HepG2 (cell line): ENCODE measurements around the gene ZER1. TPM values are rescaled to one million over a fixed set of nuclear protein-coding genes. Genes with fewer than 3 reads are reported as not detected.

Source experiments
- ATAC-seq: fragments of 200-7000 bp; cut with Tn5 transposase; 3 replicates; pipeline ENCODE4 v1.9.1; 2020; ENCODE audit warnings: mild to moderate bottlenecking, moderate library complexity
- BruUV-seq: library from RNA; stranded (reverse); fragments of 400-500 nt; replicated peaks from 2 replicates; lab custom pipeline; 2021; lab: Mats Ljungman, UMichigan
- CTCF ChIA-PET: fragments of 300-600 bp; formaldehyde crosslinking; extraction: SDS; loops from one replicate; lab custom pipeline; 2021; ENCODE audit warnings: low total read pairs, inconsistent platforms, low intra/inter-chr PET ratio; lab: Yijun Ruan, JAX
- POLR2A ChIA-PET: fragments of 350-600 bp; sonication (Branson Sonifier 250); formaldehyde crosslinking; loops from one replicate; lab custom pipeline; 2020; ENCODE audit warnings: antibody characterized with exemption, inconsistent platforms; lab: Yijun Ruan, JAX
- DNase-seq: peaks from one replicate; pipeline ENCODE4 v3.0.0-alpha.2; 2015; ENCODE audit warnings: low spot score
- FAIRE-seq: peaks from 3 replicates; lab custom pipeline; 2011; peaks lifted over from hg19 to GRCh38; lab: Jason Lieb, UNC
- H2AFZ ChIP-seq: one replicate; pipeline ENCODE4 v1.6.1; 2011; ENCODE audit warnings: low read length, inconsistent platforms
- H3K27ac ChIP-seq: fragments of 300-600 bp; 3 replicates; pipeline ENCODE4 v1.8.0; 2011; ENCODE audit warnings: mixed run types, mild to moderate bottlenecking, mixed read lengths, low read length, inconsistent platforms; ENCODE audit not compliant: insufficient read depth; ENCODE audit errors: extremely low read length
- H3K27me3 ChIP-seq, 2 experiments: fragments of 200-600 bp in 1 of 2; 2 replicates in 1 of 2; 3 replicates in 1 of 2; pipeline versions ENCODE4 v1.6.0 to v1.8.0; 2011; ENCODE audit warnings: low read length in 2 of 2, mild to moderate bottlenecking in 2 of 2, moderate library complexity in 2 of 2, inconsistent platforms in 1 of 2; ENCODE audit not compliant: insufficient read depth in 2 of 2, control insufficient read depth in 1 of 2
- H3K36me3 ChIP-seq, 2 experiments: fragments of 200-600 bp in 1 of 2; replicated peaks in 1 of 2; 2 replicates in 1 of 2; 3 replicates in 1 of 2; pipeline versions ENCODE4 v1.5.1 to v1.8.0; 2011; ENCODE audit warnings: low read length in 2 of 2, inconsistent platforms in 1 of 2; ENCODE audit not compliant: insufficient read depth in 2 of 2, control insufficient read depth in 1 of 2
- H3K4me1 ChIP-seq: 2 replicates; pipeline ENCODE4 v1.5.1; 2012; ENCODE audit warnings: low read length, inconsistent platforms; ENCODE audit not compliant: insufficient read depth
- H3K4me2 ChIP-seq: 2 replicates; pipeline ENCODE4 v1.6.0; 2011; ENCODE audit warnings: low read depth, low read length, inconsistent platforms
- H3K4me3 ChIP-seq, 3 experiments: fragments of 200-600 bp in 1 of 3; sonication (generic), shearing (Covaris generic) in 1 of 3; replicated peaks in 1 of 3; 2 replicates each; pipeline ENCODE4 v1.5.1; 2011 to 2016; ENCODE audit warnings: low read length in 3 of 3, inconsistent platforms in 2 of 3, low read depth in 2 of 3, mild to moderate bottlenecking in 2 of 3, control low read depth in 1 of 3, mixed read lengths in 1 of 3; ENCODE audit not compliant: insufficient read depth in 1 of 3
- H3K79me2 ChIP-seq: one replicate; pipeline ENCODE4 v1.6.1; 2011; ENCODE audit warnings: low read length, inconsistent platforms; ENCODE audit not compliant: insufficient read depth
- H3K9ac ChIP-seq: 2 replicates; pipeline ENCODE4 v1.6.0; 2011; ENCODE audit warnings: mild to moderate bottlenecking, low read depth, low read length, inconsistent platforms; ENCODE audit not compliant: insufficient read depth
- H3K9me3 ChIP-seq: 2 replicates; pipeline ENCODE4 v1.5.1; 2012; ENCODE audit warnings: mild to moderate bottlenecking, low read length
- H4K20me1 ChIP-seq: 2 replicates; pipeline ENCODE4 v1.6.0; 2011; ENCODE audit warnings: inconsistent platforms, mild to moderate bottlenecking, low read length, moderate library complexity; ENCODE audit not compliant: insufficient read depth
- ARID2 ChIP-seq: sonication (generic); formaldehyde crosslinking; IDR thresholded peaks from 2 replicates; pipeline ENCODE4 v1.8.1; 2022; ENCODE audit warnings: mild to moderate bottlenecking, missing genetic modification reagents, borderline replicate concordance
- ARNT2 ChIP-seq: sonication (generic); formaldehyde crosslinking; IDR thresholded peaks from 2 replicates; pipeline ENCODE4 v1.8.0; 2022; ENCODE audit warnings: mild to moderate bottlenecking, low read depth, missing genetic modification reagents, moderate library complexity
- ARNTL ChIP-seq: sonication (generic); formaldehyde crosslinking; IDR thresholded peaks from 2 replicates; pipeline ENCODE4 v1.4.0; 2020; ENCODE audit warnings: mild to moderate bottlenecking, missing genetic modification reagents
- BRD4 ChIP-seq: sonication (generic); formaldehyde crosslinking; IDR thresholded peaks from 2 replicates; pipeline ENCODE4 v1.4.0; 2020; ENCODE audit warnings: missing genetic modification reagents
- CAMTA2 ChIP-seq: sonication (generic); formaldehyde crosslinking; IDR thresholded peaks from 2 replicates; pipeline ENCODE4 v1.4.0; 2020; ENCODE audit warnings: mild to moderate bottlenecking, missing genetic modification reagents, borderline replicate concordance
- FLYWCH1 ChIP-seq: sonication (generic); formaldehyde crosslinking; IDR thresholded peaks from 2 replicates; pipeline ENCODE4 v1.8.1; 2023; ENCODE audit warnings: mild to moderate bottlenecking, missing genetic modification reagents
- HNRNPL ChIP-seq: fragments of 200-400 bp; formaldehyde crosslinking; IDR thresholded peaks from 2 replicates; pipeline ENCODE4 v1.6.1; 2017; ENCODE audit warnings: mild to moderate bottlenecking, low read depth, low read length
- MED13 ChIP-seq: sonication (generic); formaldehyde crosslinking; IDR thresholded peaks from 2 replicates; pipeline ENCODE4 v1.5.0; 2020; ENCODE audit warnings: missing genetic modification reagents
- MLLT10 ChIP-seq: sonication (generic); formaldehyde crosslinking; IDR thresholded peaks from 2 replicates; pipeline ENCODE4 v1.4.0; 2020; ENCODE audit warnings: missing genetic modification reagents
- MXD4 ChIP-seq: IDR thresholded peaks from 2 replicates; pipeline ENCODE4 v1.6.1; 2016; ENCODE audit warnings: mild to moderate bottlenecking, missing biosample characterization, missing genetic modification reagents
- NCOA2 ChIP-seq: sonication (generic); formaldehyde crosslinking; IDR thresholded peaks from 2 replicates; pipeline ENCODE4 v1.8.0; 2022; ENCODE audit warnings: inconsistent platforms
- UBTF ChIP-seq: sonication (generic); formaldehyde crosslinking; IDR thresholded peaks from 2 replicates; pipeline ENCODE4 v1.4.0; 2020; ENCODE audit warnings: mild to moderate bottlenecking, missing genetic modification reagents
- YEATS4 ChIP-seq: sonication (generic); formaldehyde crosslinking; IDR thresholded peaks from 2 replicates; pipeline ENCODE4 v1.4.0; 2020; ENCODE audit warnings: missing genetic modification reagents, borderline replicate concordance
- ZNF670 ChIP-seq: sonication (generic); formaldehyde crosslinking; IDR thresholded peaks from 2 replicates; pipeline ENCODE4 v1.8.0; 2022; ENCODE audit warnings: mild to moderate bottlenecking, missing genetic modification reagents, borderline replicate concordance
- ZNF7 ChIP-seq: IDR thresholded peaks from 2 replicates; pipeline ENCODE4 v1.6.1; 2016; ENCODE audit warnings: missing biosample characterization, missing genetic modification reagents
- ZNF784 ChIP-seq: sonication (generic); formaldehyde crosslinking; IDR thresholded peaks from 2 replicates; pipeline ENCODE4 v1.5.1; 2020; ENCODE audit warnings: missing genetic modification reagents, mild to moderate bottlenecking, borderline replicate concordance
- ZSCAN29 ChIP-seq: sonication (generic); formaldehyde crosslinking; conservative IDR thresholded peaks from 2 replicates; pipeline ENCODE4 v1.4.0; 2020; ENCODE audit warnings: mild to moderate bottlenecking, missing genetic modification reagents
- WGBS: methylation state at CpG from one replicate; pipeline ENCODE4 v1.1.6; 2017; ENCODE audit warnings: low lambda C conversion rate; 5-methylcytosine and 5-hydroxymethylcytosine counted together
- in situ Hi-C: cut with HindIII; loops from 2 replicates; pipeline ENCODE4 v1.10.0; 2017; ENCODE audit warnings: low pct_unique_long_range_greater_than_20kb; ENCODE audit not compliant: extremely low pct_ligation_motif_present
- intact Hi-C: fragments of 100-400 bp; cut with micrococcal nuclease; formaldehyde crosslinking; loops from one replicate; pipeline ENCODE4 v1.10.0; 2022; ENCODE audit not compliant: unreplicated experiment
- polyA plus RNA-seq, 8 experiments: library from polyadenylated mRNA; depleted of rRNA in 3 of 8; stranded (reverse) in 7 of 8; unstranded in 1 of 8; fragments of >200 nt; fragmentation: Illumina TruSeq in 4 of 8; extraction: Trizol in 4 of 8; gene quantifications; 2 replicates each; pipeline versions ENCODE4 v1.2.1 to v1.2.3, GENCODE V29; 2011 to 2016; ENCODE audit warnings: low read depth in 4 of 8, missing spikeins in 1 of 8, mixed read lengths in 1 of 8; ENCODE audit not compliant: insufficient read depth in 1 of 8
- total RNA-seq, 5 experiments: library from RNA; depleted of rRNA; stranded (reverse); fragments of >200 nt; fragmentation: Illumina TruSeq; extraction: Trizol; gene quantifications; 2 replicates each; pipeline ENCODE4 v1.2.3, GENCODE V29; 2016; ENCODE audit warnings: low read depth in 1 of 5
- TF ChIP-seq, protein P1 (sequence below): sonication (generic); formaldehyde crosslinking; IDR thresholded peaks from 2 replicates; pipeline ENCODE4 v1.4.0; 2020; ENCODE audit warnings: missing genetic modification reagents
- TF ChIP-seq, protein P2 (sequence below): sonication (generic); formaldehyde crosslinking; IDR thresholded peaks from 2 replicates; pipeline ENCODE4 v1.8.1; 2023; ENCODE audit warnings: mild to moderate bottlenecking, missing genetic modification reagents
- TF ChIP-seq, protein P3 (sequence below): sonication (generic); formaldehyde crosslinking; IDR thresholded peaks from 2 replicates; pipeline ENCODE4 v1.4.0; 2020; ENCODE audit warnings: mild to moderate bottlenecking, missing genetic modification reagents

The ZER1 gene
- total and polyA plus RNA-seq, 2 of the 13 experiments (the other 11 are each of a cell fraction or from before 2014, with no cell fraction given), result 7.7 to 40.0 TPM

DNA sequence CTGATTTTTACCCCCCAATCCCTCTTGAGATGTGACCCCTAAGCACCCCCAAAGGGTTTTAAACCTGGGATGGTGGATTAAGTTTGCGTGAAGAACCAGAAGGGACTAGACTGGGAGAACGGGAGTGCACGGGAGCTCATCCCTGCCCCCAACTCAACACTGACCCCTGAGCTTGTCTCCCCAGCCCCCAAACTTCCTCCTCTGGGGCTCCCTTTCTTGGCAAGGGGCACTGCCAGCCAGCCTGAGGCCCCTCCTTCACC is 87.7 kb downstream of the ZER1 start:
- Histone ChIP-seq H3K27me3 (no peaks in the 10 kb centered on the region; a peak in 1 of 5 replicates), H3K9ac (peak overlapping the region; percentile 87), H3K9me3 (no peaks in the 10 kb centered on the region), H3K27ac (peak overlapping the region; percentile 73), H3K4me3 (peak overlapping the region; percentile 60 to 83 (median 67)), H3K79me2 (peaks cover 7% of the 10 kb centered on the region), H2AFZ (no peak overlapping the region), H4K20me1 (no peaks in the 10 kb centered on the region), H3K36me3 (no peaks in the 10 kb centered on the region), H3K4me2 (peak overlapping the region; percentile 95), H3K4me1 (peaks cover 54% of the 10 kb centered on the region)
- ChIA-PET POLR2A (interaction anchor here (1.0 to 5.0 kb wide), 15 partner anchors 9 to 787 kb away, joined by 3 to 33 read pairs (median 6); partner anchors contain the start of genes DYNC2I2, ENDOG, PKN3 and ZDHHC12), CTCF (no interaction called here)
- intact Hi-C loops (no loop called here), in situ Hi-C loops (no loop called here)
- ATAC-seq (no peak), DNase-seq (no peak), FAIRE-seq (no peak)
- TF ChIP-seq, protein P1, sequence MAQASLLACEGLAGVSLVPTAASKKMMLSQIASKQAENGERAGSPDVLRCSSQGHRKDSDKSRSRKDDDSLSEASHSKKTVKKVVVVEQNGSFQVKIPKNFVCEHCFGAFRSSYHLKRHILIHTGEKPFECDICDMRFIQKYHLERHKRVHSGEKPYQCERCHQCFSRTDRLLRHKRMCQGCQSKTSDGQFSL, result no peak
- TF ChIP-seq MLLT10 (CRISPR knock-in tag) (no peak), ZNF7 (CRISPR knock-in tag) (0 out of 2 replicates have a peak, but pooled peaks have one; percentile 3), ARID2 (CRISPR knock-in tag) (0 out of 2 replicates have a peak, but pooled peaks have one; percentile 49), MED13 (CRISPR knock-in tag) (peak; percentile 33; the same call in 1 of the 2 replicates), CAMTA2 (CRISPR knock-in tag) (peak; percentile 59; the same call in 1 of the 2 replicates), HNRNPL (peak; percentile 79; the same call in 1 of the 2 replicates), ARNT2 (CRISPR knock-in tag) (no peak; the same call in 1 of the 2 replicates), UBTF (CRISPR knock-in tag) (0 out of 2 replicates have a peak, but pooled peaks have one; percentile 8), ZSCAN29 (CRISPR knock-in tag) (no peak), YEATS4 (CRISPR knock-in tag) (peak; percentile 55), MXD4 (0 out of 2 replicates have a peak, but pooled peaks have one; percentile 7), FLYWCH1 (CRISPR knock-in tag) (no peak), ZNF670 (CRISPR knock-in tag) (0 out of 2 replicates have a peak, but pooled peaks have one; percentile 28), ZNF784 (peak; percentile 27; the same call in 1 of the 2 replicates), ARNTL (CRISPR knock-in tag) (no peak), NCOA2 (CRISPR knock-in tag) (no peak), BRD4 (CRISPR knock-in tag) (0 out of 2 replicates have a peak, but pooled peaks have one; percentile 2)
- TF ChIP-seq, protein P2, sequence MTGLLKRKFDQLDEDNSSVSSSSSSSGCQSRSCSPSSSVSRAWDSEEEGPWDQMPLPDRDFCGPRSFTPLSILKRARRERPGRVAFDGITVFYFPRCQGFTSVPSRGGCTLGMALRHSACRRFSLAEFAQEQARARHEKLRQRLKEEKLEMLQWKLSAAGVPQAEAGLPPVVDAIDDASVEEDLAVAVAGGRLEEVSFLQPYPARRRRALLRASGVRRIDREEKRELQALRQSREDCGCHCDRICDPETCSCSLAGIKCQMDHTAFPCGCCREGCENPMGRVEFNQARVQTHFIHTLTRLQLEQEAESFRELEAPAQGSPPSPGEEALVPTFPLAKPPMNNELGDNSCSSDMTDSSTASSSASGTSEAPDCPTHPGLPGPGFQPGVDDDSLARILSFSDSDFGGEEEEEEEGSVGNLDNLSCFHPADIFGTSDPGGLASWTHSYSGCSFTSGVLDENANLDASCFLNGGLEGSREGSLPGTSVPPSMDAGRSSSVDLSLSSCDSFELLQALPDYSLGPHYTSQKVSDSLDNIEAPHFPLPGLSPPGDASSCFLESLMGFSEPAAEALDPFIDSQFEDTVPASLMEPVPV (CRISPR knock-in tag), result peak; percentile 14; the same call in 1 of the 2 replicates
- TF ChIP-seq, protein P3, sequence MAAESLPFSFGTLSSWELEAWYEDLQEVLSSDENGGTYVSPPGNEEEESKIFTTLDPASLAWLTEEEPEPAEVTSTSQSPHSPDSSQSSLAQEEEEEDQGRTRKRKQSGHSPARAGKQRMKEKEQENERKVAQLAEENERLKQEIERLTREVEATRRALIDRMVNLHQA (CRISPR knock-in tag), result no peak
- 9% methylated on average over 3 of the region's 3 CpGs for WGBS
- BruUV-seq, result TSS peak; percentile 75
